ENCODE measurements around the gene GTF2F1. TPM values are rescaled to one million over a fixed set of nuclear protein-coding genes. Genes with fewer than 3 reads are reported as not detected.

Gene GTF2F1
- total RNA-seq, 1 experiment from 2014 or later = 67.2 TPM

DNA sequence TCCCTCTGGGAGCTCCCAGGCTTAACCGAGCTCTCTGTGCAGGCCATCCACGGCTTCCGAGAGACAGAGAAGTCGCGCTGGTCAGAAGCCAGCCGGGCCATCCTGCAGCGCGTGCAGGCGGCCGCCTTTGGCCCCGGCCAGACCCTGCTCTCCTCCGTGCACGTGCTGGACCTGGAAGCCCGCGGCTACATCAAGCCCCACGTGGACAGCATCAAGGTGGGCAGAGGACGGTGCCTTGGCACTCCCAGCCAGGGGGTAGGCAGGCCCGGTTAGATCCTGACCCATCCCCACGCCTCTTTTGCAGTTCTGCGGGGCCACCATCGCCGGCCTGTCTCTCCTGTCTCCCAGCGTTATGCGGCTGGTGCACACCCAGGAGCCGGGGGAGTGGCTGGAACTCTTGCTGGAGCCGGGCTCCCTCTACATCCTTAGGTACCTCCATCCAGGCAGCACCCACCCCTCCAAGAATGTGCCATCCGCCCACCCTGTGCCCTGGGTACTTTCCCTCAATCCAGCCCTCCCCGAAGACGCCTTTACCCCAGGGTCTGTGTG lies 18.7 kb downstream of the GTF2F1 start:
- no peak overlapping the region for H3K18ac ChIP-seq (ENCODE audit: insufficient read length, low read depth, low read length)
- no peaks in the 10 kb centered on the region for H3K27me3 ChIP-seq (ENCODE audit: insufficient read depth, low read length)
- Mint-ChIP-seq H3K27ac (peak overlapping the region; percentile 28 to 93 (median 75); a peak in 1 of 7 replicates), H3K4me1 (peaks cover 9 to 24% of the 10 kb centered on the region in 2 experiments), H3K27me3 (ENCODE audit: low read depth) (peaks cover 3% of the 10 kb centered on the region), H3K36me3 (ENCODE audit: insufficient read depth in 1 of 3, low read depth in 3 of 3) (peaks cover 6 to 11% (median 8%) of the 10 kb centered on the region in 3 experiments; a peak in 6 of 7 replicates), H3K9me3 (no peaks in the 10 kb centered on the region), H3K4me3 (peak overlapping the region; percentile 86 to 89; a peak in 4 of 5 replicates)
- TF ChIP-seq, protein P1, sequence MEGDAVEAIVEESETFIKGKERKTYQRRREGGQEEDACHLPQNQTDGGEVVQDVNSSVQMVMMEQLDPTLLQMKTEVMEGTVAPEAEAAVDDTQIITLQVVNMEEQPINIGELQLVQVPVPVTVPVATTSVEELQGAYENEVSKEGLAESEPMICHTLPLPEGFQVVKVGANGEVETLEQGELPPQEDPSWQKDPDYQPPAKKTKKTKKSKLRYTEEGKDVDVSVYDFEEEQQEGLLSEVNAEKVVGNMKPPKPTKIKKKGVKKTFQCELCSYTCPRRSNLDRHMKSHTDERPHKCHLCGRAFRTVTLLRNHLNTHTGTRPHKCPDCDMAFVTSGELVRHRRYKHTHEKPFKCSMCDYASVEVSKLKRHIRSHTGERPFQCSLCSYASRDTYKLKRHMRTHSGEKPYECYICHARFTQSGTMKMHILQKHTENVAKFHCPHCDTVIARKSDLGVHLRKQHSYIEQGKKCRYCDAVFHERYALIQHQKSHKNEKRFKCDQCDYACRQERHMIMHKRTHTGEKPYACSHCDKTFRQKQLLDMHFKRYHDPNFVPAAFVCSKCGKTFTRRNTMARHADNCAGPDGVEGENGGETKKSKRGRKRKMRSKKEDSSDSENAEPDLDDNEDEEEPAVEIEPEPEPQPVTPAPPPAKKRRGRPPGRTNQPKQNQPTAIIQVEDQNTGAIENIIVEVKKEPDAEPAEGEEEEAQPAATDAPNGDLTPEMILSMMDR (conservative IDR thresholded peaks at IDR 0.05) = no peak
- H3K14ac ChIP-seq (ENCODE audit: insufficient read depth, low read length) = peak overlapping the region; percentile 6; the same call in 1 of the 2 replicates
- H4K20me1 ChIP-seq (ENCODE audit: control insufficient read depth, insufficient read depth, insufficient read length) = no peaks in the 10 kb centered on the region
- H4K5ac ChIP-seq (ENCODE audit: insufficient read length, low read depth, low read length) = no peak overlapping the region
- H3K9ac ChIP-seq (ENCODE audit: extremely low read depth, insufficient read length, low read length) = no peak overlapping the region
- H2BK20ac ChIP-seq (ENCODE audit: low read depth, low read length, poor library complexity, severe bottlenecking) = no peak overlapping the region
- no peak overlapping the region for H3T11ph ChIP-seq (ENCODE audit: low read length)
- no peak overlapping the region for H2BK15ac ChIP-seq (ENCODE audit: low read depth, low read length)
- no peaks in the 10 kb centered on the region for H3K4me1 ChIP-seq (ENCODE audit: insufficient read depth, low read length)
- H2BK5ac ChIP-seq (ENCODE audit: insufficient read length, low read length) = no peak overlapping the region
- no peak overlapping the region for H3K27ac ChIP-seq (ENCODE audit: insufficient read length, low read depth, low read length)
- H3K4me2 ChIP-seq (ENCODE audit: insufficient read depth, insufficient read length, low read length) = peak overlapping the region; percentile 5
- no peak overlapping the region for H2BK12ac ChIP-seq (ENCODE audit: insufficient read length, low read depth, low read length)
- no peak overlapping the region for H3K4ac ChIP-seq (ENCODE audit: low read depth, low read length)
- H4K91ac ChIP-seq (ENCODE audit: insufficient read length, low read depth, low read length) = no peak overlapping the region
- no peak for DNase-seq
- H2AFZ ChIP-seq (ENCODE audit: low read length) = no peak overlapping the region
- WGBS (ENCODE audit: extremely low coverage, insufficient read length, low lambda C conversion rate) = no CpG with 5 or more reads among the region's 29 CpGs
- H4K8ac ChIP-seq (replicated peaks; ENCODE audit: insufficient read length, low read depth, low read length) = no peak overlapping the region
- no peaks in the 10 kb centered on the region for H3K79me1 ChIP-seq (ENCODE audit: insufficient read depth, low read depth, low read length, poor library complexity, severe bottlenecking)
- no peak overlapping the region for H3K23ac ChIP-seq (ENCODE audit: insufficient read length, low read depth, low read length)
- H3K56ac ChIP-seq (ENCODE audit: insufficient read length, low read depth, low read length) = no peak overlapping the region
- no peak overlapping the region for H2BK120ac ChIP-seq (ENCODE audit: low read depth, low read length, poor library complexity, severe bottlenecking)
- no peaks in the 10 kb centered on the region for H3K23me2 ChIP-seq (ENCODE audit: insufficient read length, low read depth, low read length, poor library complexity, severe bottlenecking)
- H3K79me2 ChIP-seq (ENCODE audit: insufficient read depth, low read length) = no peaks in the 10 kb centered on the region
- H3K9me3 ChIP-seq (ENCODE audit: control insufficient read depth, low read depth, low read length) = no peaks in the 10 kb centered on the region
- H2AK5ac ChIP-seq (ENCODE audit: insufficient read length, low read length) = no peak overlapping the region
